Measurements from ENCODE around the gene MICU2.

- TF ChIP-seq, protein P1, sequence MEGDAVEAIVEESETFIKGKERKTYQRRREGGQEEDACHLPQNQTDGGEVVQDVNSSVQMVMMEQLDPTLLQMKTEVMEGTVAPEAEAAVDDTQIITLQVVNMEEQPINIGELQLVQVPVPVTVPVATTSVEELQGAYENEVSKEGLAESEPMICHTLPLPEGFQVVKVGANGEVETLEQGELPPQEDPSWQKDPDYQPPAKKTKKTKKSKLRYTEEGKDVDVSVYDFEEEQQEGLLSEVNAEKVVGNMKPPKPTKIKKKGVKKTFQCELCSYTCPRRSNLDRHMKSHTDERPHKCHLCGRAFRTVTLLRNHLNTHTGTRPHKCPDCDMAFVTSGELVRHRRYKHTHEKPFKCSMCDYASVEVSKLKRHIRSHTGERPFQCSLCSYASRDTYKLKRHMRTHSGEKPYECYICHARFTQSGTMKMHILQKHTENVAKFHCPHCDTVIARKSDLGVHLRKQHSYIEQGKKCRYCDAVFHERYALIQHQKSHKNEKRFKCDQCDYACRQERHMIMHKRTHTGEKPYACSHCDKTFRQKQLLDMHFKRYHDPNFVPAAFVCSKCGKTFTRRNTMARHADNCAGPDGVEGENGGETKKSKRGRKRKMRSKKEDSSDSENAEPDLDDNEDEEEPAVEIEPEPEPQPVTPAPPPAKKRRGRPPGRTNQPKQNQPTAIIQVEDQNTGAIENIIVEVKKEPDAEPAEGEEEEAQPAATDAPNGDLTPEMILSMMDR (IDR thresholded peaks at IDR 0.05) = no peak
- TF ChIP-seq SIN3A (IDR thresholded peaks at IDR 0.05; ENCODE audit: borderline replicate concordance, insufficient read depth, low read depth, low read length) (no peak), POLR2AphosphoS5 (IDR thresholded peaks at IDR 0.05; ENCODE audit: low read depth, low read length) (no peak), TCF7L2 (IDR thresholded peaks at IDR 0.05; ENCODE audit: low read depth, low read length) (no peak)
- TF ChIP-seq, protein P2, sequence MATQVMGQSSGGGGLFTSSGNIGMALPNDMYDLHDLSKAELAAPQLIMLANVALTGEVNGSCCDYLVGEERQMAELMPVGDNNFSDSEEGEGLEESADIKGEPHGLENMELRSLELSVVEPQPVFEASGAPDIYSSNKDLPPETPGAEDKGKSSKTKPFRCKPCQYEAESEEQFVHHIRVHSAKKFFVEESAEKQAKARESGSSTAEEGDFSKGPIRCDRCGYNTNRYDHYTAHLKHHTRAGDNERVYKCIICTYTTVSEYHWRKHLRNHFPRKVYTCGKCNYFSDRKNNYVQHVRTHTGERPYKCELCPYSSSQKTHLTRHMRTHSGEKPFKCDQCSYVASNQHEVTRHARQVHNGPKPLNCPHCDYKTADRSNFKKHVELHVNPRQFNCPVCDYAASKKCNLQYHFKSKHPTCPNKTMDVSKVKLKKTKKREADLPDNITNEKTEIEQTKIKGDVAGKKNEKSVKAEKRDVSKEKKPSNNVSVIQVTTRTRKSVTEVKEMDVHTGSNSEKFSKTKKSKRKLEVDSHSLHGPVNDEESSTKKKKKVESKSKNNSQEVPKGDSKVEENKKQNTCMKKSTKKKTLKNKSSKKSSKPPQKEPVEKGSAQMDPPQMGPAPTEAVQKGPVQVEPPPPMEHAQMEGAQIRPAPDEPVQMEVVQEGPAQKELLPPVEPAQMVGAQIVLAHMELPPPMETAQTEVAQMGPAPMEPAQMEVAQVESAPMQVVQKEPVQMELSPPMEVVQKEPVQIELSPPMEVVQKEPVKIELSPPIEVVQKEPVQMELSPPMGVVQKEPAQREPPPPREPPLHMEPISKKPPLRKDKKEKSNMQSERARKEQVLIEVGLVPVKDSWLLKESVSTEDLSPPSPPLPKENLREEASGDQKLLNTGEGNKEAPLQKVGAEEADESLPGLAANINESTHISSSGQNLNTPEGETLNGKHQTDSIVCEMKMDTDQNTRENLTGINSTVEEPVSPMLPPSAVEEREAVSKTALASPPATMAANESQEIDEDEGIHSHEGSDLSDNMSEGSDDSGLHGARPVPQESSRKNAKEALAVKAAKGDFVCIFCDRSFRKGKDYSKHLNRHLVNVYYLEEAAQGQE (IDR thresholded peaks at IDR 0.05; ENCODE audit: insufficient read depth in 1 of 2, low read depth in 2 of 2, low read length in 1 of 2) = no peak
These were observed 33.3 kb upstream of the MICU2 start for GRCh38 chr13:21637296-21637695.
